ENCODE data around the gene FOSL1.

Gene FOSL1

DNA sequence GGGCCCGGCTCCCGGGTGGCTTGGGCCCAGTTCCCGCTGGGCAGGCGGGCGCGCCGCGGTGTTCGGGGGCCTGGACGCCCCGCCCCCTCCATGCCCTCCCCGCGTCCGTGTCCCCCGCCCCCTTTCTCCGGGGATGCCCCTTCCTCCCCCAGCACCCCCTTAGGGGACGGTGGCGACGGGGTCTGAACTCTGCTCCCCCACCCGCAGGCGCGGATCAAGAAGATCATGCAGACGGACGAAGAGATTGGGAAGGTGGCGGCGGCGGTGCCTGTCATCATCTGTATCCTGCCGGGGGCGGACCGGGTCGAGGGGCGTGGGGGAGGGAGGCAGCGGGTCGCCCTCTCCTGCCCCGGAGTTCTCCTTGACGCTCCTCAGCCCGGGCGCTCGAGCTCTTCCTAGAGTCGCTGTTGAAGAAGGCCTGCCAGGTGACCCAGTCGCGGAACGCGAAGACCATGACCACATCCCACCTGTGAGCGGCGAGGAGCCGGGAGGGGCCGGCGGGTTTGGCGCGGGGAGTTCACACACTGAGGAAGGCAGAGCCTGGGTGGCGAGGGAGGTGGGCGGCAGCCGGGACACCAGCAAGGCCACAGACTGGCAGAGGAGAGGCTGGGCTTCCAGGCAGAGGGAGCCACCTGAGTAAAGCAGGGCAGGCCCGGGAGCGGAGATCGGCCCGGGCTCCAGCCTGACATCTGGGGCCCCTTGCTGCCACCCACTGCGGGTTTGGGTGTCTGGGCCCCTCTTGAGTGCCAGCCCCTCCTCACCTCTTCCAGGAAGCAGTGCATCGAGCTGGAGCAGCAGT lies 19.6 kb upstream of the FOSL1 start:
- DNase-seq (ENCODE audit: low read depth, low spot score), result no peak

DNA sequence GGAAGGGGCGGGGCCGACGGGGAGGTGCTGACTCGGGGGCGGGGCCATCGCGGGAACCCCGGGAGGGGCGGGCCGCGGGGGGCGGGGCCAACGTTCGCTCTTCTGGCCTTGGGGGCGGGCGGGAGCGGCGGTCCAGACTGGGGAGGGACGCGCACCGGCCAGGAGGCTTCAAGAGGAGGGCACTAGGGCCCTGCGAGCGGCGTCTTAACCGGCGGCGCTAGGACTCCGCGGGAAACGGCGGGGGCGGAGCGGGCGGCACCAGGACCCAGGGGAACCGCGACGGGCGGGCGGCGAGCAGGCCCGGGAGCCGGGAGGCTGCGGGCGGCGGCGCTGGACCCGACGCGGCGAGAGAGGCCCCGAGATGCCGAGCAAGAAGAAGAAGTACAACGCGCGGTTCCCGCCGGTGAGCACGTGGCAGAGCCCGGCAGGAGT lies 19.0 kb upstream of the FOSL1 start, which contains the start of gene DRAP1:
TSS of gene DRAP1 (plus strand) at position 286 of the 432 bp plus-strand sequence. CDS start at position 362, 76 bp downstream.
- DNase-seq (ENCODE audit: low read depth, low spot score), result peak; percentile 97

DNA sequence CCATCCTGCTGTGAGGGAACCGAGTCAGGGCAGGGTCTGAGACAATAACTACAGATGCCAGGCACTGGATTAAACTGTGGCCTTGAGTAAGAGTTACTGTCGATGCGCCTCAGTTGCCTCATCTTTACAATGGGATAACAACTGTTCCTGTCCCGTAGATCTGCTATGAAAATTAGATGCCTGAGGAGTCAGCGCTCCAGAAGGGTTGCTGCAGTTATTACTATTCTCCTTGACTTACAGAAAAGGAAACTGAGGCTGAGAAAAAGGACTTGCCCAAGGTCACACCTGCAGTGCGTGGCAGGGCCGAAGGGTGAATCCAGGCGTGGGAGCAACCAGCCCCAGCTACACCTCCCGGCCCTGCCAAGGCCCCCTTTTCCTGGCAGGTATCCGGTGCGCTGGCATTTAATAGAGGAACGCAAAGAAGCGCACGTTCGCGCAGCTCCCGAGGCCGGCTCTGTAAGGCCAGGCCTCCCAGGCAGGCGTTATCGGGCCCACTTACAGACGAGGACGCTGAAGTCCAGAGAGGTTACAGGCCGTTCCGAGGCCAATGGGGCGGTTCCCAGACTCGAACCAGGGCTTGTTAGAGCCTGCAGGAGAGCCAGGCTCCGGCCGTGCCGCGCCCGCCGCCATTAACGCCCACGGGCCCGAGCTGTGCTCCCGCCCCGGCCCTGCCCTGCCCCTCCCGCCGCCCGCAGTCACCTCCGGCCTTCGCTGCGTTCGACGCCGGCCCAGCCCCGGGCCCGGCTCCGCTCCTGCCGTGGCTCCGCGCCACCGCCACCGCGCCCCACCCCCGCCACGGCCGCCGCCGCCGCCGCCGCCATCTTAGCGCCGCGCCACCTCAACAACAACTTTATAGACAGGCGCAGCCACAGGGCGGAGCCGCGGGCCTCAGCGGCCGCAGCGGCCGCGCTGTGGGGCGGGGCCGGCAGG lies 18.3 kb upstream of the FOSL1 start, which contains the start of gene C11orf68:
TSS of gene C11orf68 (minus strand) at position 852 of the 930 bp plus-strand sequence. CDS start at position 821, 31 bp downstream.
- no peak for DNase-seq (ENCODE audit: low read depth, low spot score)

DNA sequence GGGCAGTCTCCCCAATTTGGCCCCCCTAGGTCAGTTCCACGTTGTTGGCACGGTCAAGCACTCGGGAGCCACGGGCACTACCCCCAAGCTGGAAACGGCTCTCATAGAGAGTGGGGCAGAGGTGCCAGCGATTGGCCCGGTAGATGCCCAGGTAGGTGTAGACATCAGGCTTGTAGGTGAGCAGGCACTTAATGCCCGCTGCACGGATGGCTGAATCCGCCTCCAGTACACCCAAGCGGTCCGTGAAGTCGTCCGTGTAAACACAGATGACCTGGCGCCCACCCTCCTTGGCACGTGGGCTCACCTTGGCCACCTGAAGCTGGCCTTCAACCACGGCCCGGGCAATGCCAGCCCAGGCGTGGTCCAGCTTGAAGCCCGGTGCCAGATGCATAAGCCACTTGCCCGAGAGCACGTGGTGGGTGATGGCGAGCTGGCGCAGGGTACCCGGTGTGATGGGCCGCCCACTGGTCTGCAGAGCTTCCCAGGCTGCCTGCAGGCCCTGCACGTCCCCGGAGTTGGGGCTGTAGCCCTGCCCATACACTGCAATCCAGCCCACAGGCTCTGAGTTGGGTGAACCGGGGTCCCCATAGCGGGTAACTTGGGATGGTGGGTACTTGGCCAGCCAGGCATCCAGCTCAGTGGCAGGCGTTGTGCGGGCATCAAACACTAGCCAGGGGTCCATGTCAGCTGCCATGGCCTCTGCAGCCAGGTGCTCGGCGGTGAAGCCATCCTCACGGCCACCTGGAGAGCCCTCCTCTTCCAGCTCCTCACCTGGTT lies 17.4 kb upstream of the FOSL1 start:
- DNase-seq (ENCODE audit: low read depth, low spot score), result no peak

GRCh38 chr11:65917077-65917433 lies 16.9 kb upstream of the FOSL1 start:
- no peak for DNase-seq (ENCODE audit: low read depth, low spot score)

- no peak for DNase-seq (ENCODE audit: low read depth, low spot score)
Observed at GRCh38 chr11:65916391-65916790, 16.2 kb upstream of the FOSL1 start.

- no peak for DNase-seq (ENCODE audit: low read depth, low spot score)
Observed at GRCh38 chr11:65915821-65916251, 15.6 kb upstream of the FOSL1 start.

GRCh38 chr11:65915101-65915820 lies 15.1 kb upstream of the FOSL1 start:
- no peak for DNase-seq (ENCODE audit: low read depth, low spot score)

DNA sequence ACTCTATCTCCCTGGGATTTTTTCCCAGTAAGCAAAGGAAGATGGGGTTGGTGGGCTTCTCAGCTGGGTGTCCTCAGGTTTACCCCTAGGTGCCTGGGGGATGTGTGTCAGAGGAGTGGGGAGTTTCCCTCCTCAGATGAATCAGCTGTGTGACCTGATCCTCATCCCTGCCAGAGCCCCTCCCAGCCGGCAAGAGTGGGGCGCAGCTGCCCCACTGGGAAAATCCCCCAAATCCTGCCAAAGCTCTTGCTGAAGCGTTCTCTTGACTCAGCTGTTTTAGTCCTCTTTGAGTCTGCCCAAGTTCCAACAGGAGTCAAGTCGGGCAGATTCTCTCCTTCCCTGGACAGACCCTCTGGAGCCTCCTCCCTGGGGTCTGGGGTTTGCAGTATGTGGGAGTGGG lies 12.7 kb upstream of the FOSL1 start:
- DNase-seq (ENCODE audit: low read depth, low spot score), result no peak

GRCh38 chr11:65911682-65912568 lies 11.7 kb upstream of the FOSL1 start:
- DNase-seq (ENCODE audit: low read depth, low spot score), result no peak

- DNase-seq (ENCODE audit: low read depth, low spot score), result no peak
Observed at GRCh38 chr11:65907878-65908277, 7.7 kb upstream of the FOSL1 start.

DNA sequence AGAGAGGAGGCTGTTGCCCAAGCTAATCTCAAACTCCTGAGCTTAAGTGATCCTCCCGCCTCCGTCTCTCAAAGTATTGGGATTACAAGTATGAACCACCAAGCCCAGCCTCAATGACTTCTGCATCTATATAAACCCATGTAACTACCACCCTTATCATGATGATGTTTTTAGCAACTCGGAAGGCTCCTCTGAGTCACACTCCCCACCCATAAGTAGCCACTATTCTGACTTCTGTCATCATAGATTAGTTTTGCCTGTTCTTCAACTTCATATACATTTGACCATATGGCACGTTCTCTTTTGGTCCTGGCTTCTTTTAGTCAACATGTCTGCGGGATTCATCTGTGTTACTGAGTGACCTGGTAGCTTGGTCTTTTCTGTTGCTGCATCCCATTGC lies 6.4 kb upstream of the FOSL1 start:
- DNase-seq (ENCODE audit: low read depth, low spot score), result no peak

GRCh38 chr11:65903715-65904114 lies 3.5 kb upstream of the FOSL1 start:
- DNase-seq (ENCODE audit: low read depth, low spot score), result no peak

GRCh38 chr11:65903068-65903481 lies 2.9 kb upstream of the FOSL1 start:
- DNase-seq (ENCODE audit: low read depth, low spot score), result no peak

GRCh38 chr11:65900899-65901180 lies 652 bp upstream of the FOSL1 start:
- DNase-seq (ENCODE audit: low read depth, low spot score), result no peak

- DNase-seq (ENCODE audit: low read depth, low spot score), result peak; percentile 54
Observed at GRCh38 chr11:65899356-65900124, 648 bp downstream of the FOSL1 start.

- no peak for DNase-seq (ENCODE audit: low read depth, low spot score)
Observed at GRCh38 chr11:65898656-65899355, 1.4 kb downstream of the FOSL1 start.

- no peak for DNase-seq (ENCODE audit: low read depth, low spot score)
Observed at GRCh38 chr11:65897020-65897471, 3.1 kb downstream of the FOSL1 start.

Data from activated naive CD8-positive, alpha-beta T cell treated with anti-CD3 and anti-CD28 coated beads, Interleukin-2, amount 50 U/mL, for 16 hours (primary cell).